GM03348 (cell line): ENCODE measurements around the gene OGFR.

Experiments used
- DNase-seq: peaks from one replicate; pipeline ENCODE4 v3.0.0; 2012; ENCODE audit warnings: low spot score

The OGFR gene

GRCh38 chr20:62782149-62782892 is 22.3 kb upstream of the OGFR start:
- DNase-seq, result no peak

- DNase-seq, result no peak
Observed at GRCh38 chr20:62782893-62783278, 21.7 kb upstream of the OGFR start.

GRCh38 chr20:62784497-62784896 is 20.1 kb upstream of the OGFR start:
- DNase-seq, result no peak

GRCh38 chr20:62785393-62785792 is 19.2 kb upstream of the OGFR start:
- DNase-seq, result no peak

- no peak for DNase-seq
Observed at GRCh38 chr20:62786157-62786556, 18.5 kb upstream of the OGFR start.

- no peak for DNase-seq
Observed at GRCh38 chr20:62787321-62787720, 17.3 kb upstream of the OGFR start.

GRCh38 chr20:62787866-62788265 is 16.8 kb upstream of the OGFR start:
- DNase-seq, result no peak

GRCh38 chr20:62788607-62789006 is 16.0 kb upstream of the OGFR start:
- DNase-seq, result no peak

GRCh38 chr20:62790075-62790474 is 14.6 kb upstream of the OGFR start:
- no peak for DNase-seq

- DNase-seq, result peak; percentile 87
Observed at GRCh38 chr20:62791301-62792181, 13.1 kb upstream of the OGFR start.

- peak; percentile 61 for DNase-seq
Observed at GRCh38 chr20:62792182-62792939, 12.3 kb upstream of the OGFR start.

GRCh38 chr20:62792940-62793756 is 11.5 kb upstream of the OGFR start:
- no peak for DNase-seq

GRCh38 chr20:62793757-62794006 is 11.0 kb upstream of the OGFR start:
- DNase-seq, result no peak

GRCh38 chr20:62794007-62794724 is 10.5 kb upstream of the OGFR start:
- DNase-seq, result peak; percentile 98

- DNase-seq, result peak; percentile 64
Observed at GRCh38 chr20:62795023-62795761, 9.4 kb upstream of the OGFR start.

- DNase-seq, result no peak
Observed at GRCh38 chr20:62796699-62797491, 7.7 kb upstream of the OGFR start.

GRCh38 chr20:62797671-62798532 is 6.7 kb upstream of the OGFR start:
- no peak for DNase-seq

GRCh38 chr20:62799036-62799435 is 5.6 kb upstream of the OGFR start:
- DNase-seq, result no peak

GRCh38 chr20:62799459-62799858 is 5.2 kb upstream of the OGFR start:
- DNase-seq, result no peak
